Measurements from ENCODE around the gene FBXW2. TPM values are rescaled to one million over a fixed set of nuclear protein-coding genes. Genes with fewer than 3 reads are reported as not detected.

FBXW2 gene
- total RNA-seq, 1 experiment from 2014 or later, result 62.1 TPM

DNA sequence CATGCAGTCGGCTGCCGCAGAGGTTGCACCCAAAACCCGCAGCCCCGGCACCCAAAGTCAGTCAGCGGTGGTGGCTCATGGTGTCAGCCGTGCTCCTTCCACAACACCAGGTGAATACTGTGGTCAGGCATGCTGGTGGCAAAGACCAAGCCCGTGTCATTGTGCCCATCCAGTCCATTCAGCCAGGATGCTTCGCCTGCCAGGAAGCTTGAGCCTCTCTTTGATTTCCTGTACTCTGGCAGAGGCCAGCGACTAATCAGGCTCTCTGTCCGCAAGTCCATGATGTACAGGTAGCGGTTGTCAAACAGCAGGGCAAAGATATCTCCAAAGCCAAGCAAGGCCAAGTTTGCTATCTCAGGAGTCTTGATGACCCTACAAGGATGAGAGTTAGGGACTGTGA lies 28.7 kb downstream of the FBXW2 start:
- Histone ChIP-seq H3K27ac (ENCODE audit: insufficient read length, low read depth, low read length) (no peak overlapping the region), H3K23me2 (ENCODE audit: insufficient read length, low read depth, low read length, poor library complexity, severe bottlenecking) (no peaks in the 10 kb centered on the region), H3T11ph (ENCODE audit: low read length) (no peak overlapping the region), H3K23ac (ENCODE audit: insufficient read length, low read depth, low read length) (no peak overlapping the region), H2AK5ac (ENCODE audit: insufficient read length, low read length) (no peak overlapping the region), H3K18ac (ENCODE audit: insufficient read length, low read depth, low read length) (no peak overlapping the region), H2BK12ac (ENCODE audit: insufficient read length, low read depth, low read length) (no peak overlapping the region), H4K20me1 (ENCODE audit: control insufficient read depth, insufficient read depth, insufficient read length) (no peaks in the 10 kb centered on the region), H3K79me1 (ENCODE audit: insufficient read depth, low read depth, low read length, poor library complexity, severe bottlenecking) (no peaks in the 10 kb centered on the region), H4K5ac (ENCODE audit: insufficient read length, low read depth, low read length) (no peak overlapping the region), H3K4me1 (ENCODE audit: insufficient read depth, low read length) (no peaks in the 10 kb centered on the region), H2BK15ac (ENCODE audit: low read depth, low read length) (no peak overlapping the region), H3K4me2 (ENCODE audit: insufficient read depth, insufficient read length, low read length) (no peak overlapping the region), H2AFZ (ENCODE audit: low read length) (no peak overlapping the region), H2BK20ac (ENCODE audit: low read depth, low read length, poor library complexity, severe bottlenecking) (no peak overlapping the region), H2BK120ac (ENCODE audit: low read depth, low read length, poor library complexity, severe bottlenecking) (no peak overlapping the region), H3K79me2 (ENCODE audit: insufficient read depth, low read length) (no peaks in the 10 kb centered on the region), H3K56ac (ENCODE audit: insufficient read length, low read depth, low read length) (no peak overlapping the region), H3K9ac (ENCODE audit: extremely low read depth, insufficient read length, low read length) (no peak overlapping the region), H3K27me3 (ENCODE audit: insufficient read depth, low read length) (no peaks in the 10 kb centered on the region), H3K14ac (ENCODE audit: insufficient read depth, low read length) (no peak overlapping the region), H4K91ac (ENCODE audit: insufficient read length, low read depth, low read length) (no peak overlapping the region), H3K9me3 (ENCODE audit: control insufficient read depth, low read depth, low read length) (no peaks in the 10 kb centered on the region), H4K8ac (replicated peaks; ENCODE audit: insufficient read length, low read depth, low read length) (no peak overlapping the region), H2BK5ac (ENCODE audit: insufficient read length, low read length) (no peak overlapping the region), H3K4ac (ENCODE audit: low read depth, low read length) (no peak overlapping the region)
- H3K36me3 Mint-ChIP-seq (ENCODE audit: insufficient read depth in 1 of 3, low read depth in 3 of 3), result peaks cover 25 to 77% (median 51%) of the 10 kb centered on the region in 3 experiments
- no peak overlapping the region for H3K27ac Mint-ChIP-seq
- WGBS (ENCODE audit: extremely low coverage, insufficient read length, low lambda C conversion rate), result no CpG with 5 or more reads among the region's 11 CpGs
- H3K4me1 Mint-ChIP-seq, result peaks cover 0 to 9% of the 10 kb centered on the region in 2 experiments; a peak in 3 of 4 replicates
- no peak overlapping the region for H3K4me3 Mint-ChIP-seq
- TF ChIP-seq, protein P1, sequence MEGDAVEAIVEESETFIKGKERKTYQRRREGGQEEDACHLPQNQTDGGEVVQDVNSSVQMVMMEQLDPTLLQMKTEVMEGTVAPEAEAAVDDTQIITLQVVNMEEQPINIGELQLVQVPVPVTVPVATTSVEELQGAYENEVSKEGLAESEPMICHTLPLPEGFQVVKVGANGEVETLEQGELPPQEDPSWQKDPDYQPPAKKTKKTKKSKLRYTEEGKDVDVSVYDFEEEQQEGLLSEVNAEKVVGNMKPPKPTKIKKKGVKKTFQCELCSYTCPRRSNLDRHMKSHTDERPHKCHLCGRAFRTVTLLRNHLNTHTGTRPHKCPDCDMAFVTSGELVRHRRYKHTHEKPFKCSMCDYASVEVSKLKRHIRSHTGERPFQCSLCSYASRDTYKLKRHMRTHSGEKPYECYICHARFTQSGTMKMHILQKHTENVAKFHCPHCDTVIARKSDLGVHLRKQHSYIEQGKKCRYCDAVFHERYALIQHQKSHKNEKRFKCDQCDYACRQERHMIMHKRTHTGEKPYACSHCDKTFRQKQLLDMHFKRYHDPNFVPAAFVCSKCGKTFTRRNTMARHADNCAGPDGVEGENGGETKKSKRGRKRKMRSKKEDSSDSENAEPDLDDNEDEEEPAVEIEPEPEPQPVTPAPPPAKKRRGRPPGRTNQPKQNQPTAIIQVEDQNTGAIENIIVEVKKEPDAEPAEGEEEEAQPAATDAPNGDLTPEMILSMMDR (conservative IDR thresholded peaks at IDR 0.05), result no peak
- DNase-seq, result no peak
- no peaks in the 10 kb centered on the region for H3K27me3 Mint-ChIP-seq (ENCODE audit: low read depth)
- no peaks in the 10 kb centered on the region for H3K9me3 Mint-ChIP-seq

Measured in H9 (cell line).